HG02623 (cell line): ENCODE measurements around the gene SLC6A6.

Source experiments
- ATAC-seq: cut with Tn5 transposase; IDR thresholded peaks from one replicate; pipeline ENCODE4 v1.9.1; 2021; ENCODE audit warnings: moderate library complexity; ENCODE audit not compliant: unreplicated experiment

Gene SLC6A6

DNA sequence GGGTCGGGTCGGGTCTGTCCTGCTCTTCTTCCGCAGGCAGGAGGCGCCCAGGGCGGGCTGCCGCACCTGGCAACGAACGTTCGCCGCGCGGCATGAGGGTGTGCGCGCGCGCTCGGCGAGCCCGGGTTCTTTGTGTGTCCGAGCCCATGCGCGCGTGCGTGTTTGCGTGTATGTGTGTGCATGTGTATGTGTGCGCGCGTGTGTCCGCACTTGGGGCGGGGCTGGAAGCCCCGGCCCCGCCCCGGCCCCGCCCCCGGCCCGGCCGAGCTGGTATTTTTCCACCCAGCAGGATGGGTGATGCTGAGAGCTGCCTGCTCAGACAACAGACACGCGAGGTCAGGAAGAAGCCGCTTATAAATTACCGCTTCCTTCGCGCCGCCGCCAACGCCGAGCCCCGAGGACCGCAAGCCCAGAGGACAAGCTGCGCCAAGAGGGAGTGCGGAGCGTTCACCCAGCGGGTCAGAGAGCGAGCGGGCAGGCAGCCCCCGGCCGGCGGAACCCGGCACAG is at the start of gene SLC6A6:
Gene SLC6A6, plus strand, starts transcription at position 303 of the 508 bp plus-strand sequence. CDS start 41,029 bp downstream, outside the sequence.
- peak; percentile 71 for ATAC-seq

GRCh38 chr3:14353502-14353901 is 48.9 kb upstream of the SLC6A6 start:
- no peak for ATAC-seq

GRCh38 chr3:14357463-14357862 is 44.9 kb upstream of the SLC6A6 start:
- ATAC-seq: no peak

GRCh38 chr3:14358426-14359211 is 43.8 kb upstream of the SLC6A6 start:
- no peak for ATAC-seq

- ATAC-seq: no peak
Observed at GRCh38 chr3:14359348-14359747, 43.1 kb upstream of the SLC6A6 start.

- no peak for ATAC-seq
Observed at GRCh38 chr3:14360123-14360881, 42.1 kb upstream of the SLC6A6 start.

GRCh38 chr3:14361068-14361677 is 41.2 kb upstream of the SLC6A6 start:
- ATAC-seq: no peak

DNA sequence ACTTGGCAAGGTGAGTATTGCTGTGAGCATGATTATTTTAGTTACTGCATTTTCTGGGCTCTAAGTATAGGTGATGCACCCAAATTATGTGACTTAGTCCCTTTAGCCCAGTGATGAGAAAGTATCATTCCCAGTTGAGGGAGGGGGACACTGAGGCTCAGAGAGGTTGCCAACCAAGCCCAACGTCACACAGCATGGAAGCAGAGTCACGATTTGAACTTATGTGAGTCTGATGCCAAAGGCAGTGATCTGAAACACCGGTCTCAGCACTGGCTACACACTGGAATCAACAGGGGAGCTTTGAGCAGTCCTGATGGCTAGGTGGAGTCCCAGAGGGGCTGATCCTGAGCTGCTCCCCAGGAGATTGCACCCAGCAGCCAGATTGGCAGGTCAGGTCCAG is 39.5 kb upstream of the SLC6A6 start:
- no peak for ATAC-seq

DNA sequence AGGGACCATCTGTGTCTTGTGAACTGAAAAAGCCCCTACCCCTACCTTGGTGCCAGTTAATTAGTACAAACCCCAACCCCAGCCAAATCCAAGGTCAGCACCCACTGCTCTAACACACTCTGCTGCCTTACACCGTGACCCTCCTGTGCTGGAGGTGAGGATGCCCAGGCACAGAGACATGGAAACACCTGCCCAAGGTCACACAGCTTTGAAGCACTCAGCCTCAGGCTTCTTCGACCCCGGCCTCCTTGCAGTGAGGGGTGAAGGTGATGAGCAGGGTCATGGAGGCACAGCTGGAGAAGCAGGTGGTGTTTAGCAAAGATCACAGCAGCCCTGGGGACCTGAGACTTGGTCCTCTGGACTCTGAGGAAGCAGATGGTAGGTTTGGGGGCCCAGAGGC is 39.0 kb upstream of the SLC6A6 start:
- no peak for ATAC-seq

DNA sequence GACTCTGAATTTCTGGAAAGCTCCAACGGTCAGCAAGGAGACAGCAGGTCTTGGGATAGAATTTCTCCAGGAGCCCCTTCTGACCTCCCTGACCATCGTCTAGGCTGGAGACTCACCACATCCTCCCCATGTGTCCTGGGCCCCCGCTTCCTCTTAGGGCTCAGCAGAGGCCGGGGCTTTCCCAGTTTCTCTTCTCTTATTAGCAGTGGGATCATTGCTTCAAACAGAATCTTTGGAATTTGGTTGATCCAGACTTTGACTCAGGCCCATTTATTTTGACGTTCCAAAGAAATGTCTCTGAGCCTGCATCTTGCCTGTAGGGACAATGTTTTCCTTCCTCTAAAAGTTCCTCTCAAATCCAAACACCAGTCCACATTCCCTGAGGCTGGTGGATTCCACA is 38.4 kb upstream of the SLC6A6 start:
- ATAC-seq: no peak

DNA sequence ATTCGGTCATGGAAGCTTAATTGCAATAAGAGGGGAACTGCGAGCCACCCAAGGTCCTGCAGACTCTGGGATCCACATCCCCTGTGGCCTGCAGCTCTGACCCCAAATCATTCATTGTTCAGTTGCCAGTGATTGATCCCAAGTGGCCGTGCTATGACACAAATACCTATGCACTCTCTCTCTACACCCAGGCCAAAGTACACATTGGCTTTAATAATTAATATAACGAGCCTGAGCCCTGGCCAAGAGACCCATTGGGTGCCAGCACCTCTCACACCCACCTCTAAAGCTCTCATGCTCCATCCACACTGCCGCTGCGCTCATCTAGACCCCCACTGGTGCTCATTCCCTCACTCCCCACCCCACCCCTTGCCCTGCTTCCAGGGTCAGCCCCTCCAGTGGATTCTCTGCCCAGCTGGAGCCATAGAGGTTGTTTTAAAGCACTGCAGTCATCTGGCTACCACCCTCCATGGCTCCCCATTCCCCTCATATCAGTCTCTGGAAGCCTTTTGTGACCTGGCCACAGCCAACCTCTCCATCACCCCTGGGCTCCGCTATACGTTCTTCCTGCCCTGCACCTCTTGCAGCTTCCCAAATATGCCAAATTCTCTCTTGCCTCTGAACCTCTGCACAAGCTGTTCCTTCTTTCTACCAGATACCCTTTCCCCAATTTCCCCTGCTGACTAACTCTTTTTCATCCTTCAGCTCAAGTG is 37.7 kb upstream of the SLC6A6 start:
- no peak for ATAC-seq

GRCh38 chr3:14366248-14366647 is 36.2 kb upstream of the SLC6A6 start:
- no peak for ATAC-seq

DNA sequence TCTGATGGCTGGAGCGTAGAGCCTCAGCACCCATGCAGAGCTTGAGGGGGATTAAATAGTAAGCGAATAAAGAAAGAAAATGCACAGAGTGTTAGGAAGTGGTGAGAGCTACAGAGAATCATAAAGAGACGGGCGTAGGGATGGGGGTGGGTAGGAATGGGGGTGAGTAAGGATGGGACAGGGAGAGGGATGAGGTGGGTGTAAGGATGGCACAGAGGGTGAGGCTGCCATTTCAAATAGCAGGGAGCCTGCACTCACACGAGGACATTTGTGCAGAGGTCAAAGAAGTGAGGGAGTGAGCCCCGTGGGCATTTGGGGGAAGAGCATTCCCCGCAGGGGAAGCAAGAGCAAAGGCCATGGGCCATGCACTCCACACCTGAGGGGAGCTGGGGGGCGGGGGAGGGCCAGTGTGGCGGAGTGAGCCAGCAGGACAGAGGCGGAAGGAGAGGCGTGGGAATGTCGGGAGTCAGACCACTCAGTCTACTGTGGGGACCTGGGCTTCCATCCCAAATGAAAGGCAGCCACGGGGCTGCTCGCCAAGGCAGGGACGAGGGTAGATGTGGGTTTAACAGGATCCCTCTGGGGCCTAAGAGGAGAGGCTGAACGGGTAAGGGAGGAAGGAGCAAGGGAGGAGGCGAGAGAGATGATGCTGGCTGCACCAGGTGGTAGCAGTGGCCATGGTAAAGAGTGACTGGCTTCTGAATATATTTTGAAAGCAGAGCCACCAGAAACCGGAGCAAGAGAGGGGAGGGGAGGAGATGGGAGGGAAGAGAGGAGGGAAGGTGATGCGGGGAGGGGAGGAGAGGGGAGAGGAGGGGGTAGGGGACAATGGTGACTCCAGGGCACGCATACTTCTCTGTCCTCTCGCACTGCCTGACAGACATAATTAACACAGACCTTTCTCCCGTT is 35.2 kb upstream of the SLC6A6 start:
- no peak for ATAC-seq

GRCh38 chr3:14368146-14368545 is 34.3 kb upstream of the SLC6A6 start:
- no peak for ATAC-seq

DNA sequence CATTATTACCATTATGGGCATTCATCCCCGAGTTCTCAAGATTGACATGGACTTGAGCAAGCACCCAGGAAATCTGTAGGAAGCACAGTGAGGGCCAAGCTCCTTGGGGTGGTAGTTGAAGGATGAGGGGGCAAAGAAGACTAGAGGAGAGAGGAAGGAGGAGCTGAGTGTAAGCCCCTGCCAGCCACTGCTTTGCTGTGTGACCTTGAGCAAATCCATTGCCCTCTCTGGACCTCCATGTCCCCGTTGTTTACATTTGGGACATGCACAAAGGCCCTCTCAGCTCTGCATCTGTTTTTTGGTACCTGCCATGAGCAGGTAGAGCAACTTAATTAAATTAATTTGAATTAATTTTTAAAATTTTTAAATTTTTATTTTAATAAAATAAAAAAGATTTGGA is 33.5 kb upstream of the SLC6A6 start:
- no peak for ATAC-seq

DNA sequence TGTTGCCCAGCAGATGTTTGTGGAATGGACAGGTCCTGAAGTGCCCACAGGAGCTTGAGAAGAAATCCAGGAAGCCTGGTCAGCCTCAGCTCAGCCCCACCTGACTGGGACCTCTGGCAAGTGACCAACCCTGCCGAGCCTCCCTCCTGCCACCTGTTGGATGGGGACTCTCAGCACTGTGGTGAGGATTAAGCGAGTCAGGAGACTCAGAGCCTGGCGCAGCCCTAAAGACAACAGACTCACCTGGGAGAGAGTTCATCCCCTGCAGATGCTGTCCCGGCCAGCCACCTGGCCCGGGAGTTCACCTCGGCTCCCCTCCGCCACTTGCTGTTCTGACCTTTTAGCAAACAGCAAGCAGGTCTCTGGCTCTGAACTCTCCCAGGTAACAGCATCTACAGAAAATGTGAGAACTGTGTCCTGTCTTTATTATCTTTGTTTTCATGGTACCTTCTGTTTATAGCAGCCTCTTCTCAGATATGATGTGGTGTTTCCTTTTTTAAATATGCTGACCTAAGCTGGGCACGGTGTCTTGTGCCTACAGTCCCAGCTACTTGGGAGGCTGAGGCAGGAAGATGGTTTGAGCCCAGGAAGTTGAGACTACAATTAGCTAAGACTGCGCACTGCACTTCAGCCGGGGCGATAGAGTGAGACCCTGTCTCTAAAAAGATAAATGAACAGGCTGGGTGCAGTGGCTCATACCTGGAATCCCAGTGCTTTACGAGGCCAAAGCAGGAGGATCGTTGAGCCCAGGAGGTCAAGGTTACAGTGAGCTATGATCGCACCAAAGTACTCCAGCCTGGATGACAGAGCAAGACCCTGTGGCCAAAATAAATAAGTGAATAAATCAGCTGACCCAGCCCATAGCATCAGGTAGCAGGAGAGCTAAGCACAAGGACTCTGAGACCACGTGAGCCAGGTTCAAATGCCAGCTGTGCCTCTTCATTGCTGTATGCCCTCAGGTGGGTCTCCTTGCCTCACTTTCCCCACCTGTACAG is 32.4 kb upstream of the SLC6A6 start:
- no peak for ATAC-seq

- no peak for ATAC-seq
Observed at GRCh38 chr3:14370720-14371572, 31.5 kb upstream of the SLC6A6 start.
